D721Med (cell line): Measurements from ENCODE around the gene SKIDA1.

Experiments
- DNase-seq: peaks from one replicate; pipeline ENCODE4 v3.0.0; 2011; ENCODE audit warnings: low spot score; ENCODE audit not compliant: insufficient read length
- FAIRE-seq: peaks from 2 replicates; lab custom pipeline; 2011; peaks lifted over from hg19 to GRCh38; lab: Jason Lieb, UNC
- TF ChIP-seq, protein P1 (sequence below): IDR thresholded peaks from 2 replicates; pipeline ENCODE4 v1.5.1; 2012; ENCODE audit warnings: mild to moderate bottlenecking, control low read depth; ENCODE audit not compliant: insufficient read depth; ENCODE audit errors: missing control alignments

SKIDA1 gene

GRCh38 chr10:21526860-21527597 lies 1.5 kb upstream of the SKIDA1 start:
- DNase-seq = no peak
- FAIRE-seq = no peak
- TF ChIP-seq, protein P1, sequence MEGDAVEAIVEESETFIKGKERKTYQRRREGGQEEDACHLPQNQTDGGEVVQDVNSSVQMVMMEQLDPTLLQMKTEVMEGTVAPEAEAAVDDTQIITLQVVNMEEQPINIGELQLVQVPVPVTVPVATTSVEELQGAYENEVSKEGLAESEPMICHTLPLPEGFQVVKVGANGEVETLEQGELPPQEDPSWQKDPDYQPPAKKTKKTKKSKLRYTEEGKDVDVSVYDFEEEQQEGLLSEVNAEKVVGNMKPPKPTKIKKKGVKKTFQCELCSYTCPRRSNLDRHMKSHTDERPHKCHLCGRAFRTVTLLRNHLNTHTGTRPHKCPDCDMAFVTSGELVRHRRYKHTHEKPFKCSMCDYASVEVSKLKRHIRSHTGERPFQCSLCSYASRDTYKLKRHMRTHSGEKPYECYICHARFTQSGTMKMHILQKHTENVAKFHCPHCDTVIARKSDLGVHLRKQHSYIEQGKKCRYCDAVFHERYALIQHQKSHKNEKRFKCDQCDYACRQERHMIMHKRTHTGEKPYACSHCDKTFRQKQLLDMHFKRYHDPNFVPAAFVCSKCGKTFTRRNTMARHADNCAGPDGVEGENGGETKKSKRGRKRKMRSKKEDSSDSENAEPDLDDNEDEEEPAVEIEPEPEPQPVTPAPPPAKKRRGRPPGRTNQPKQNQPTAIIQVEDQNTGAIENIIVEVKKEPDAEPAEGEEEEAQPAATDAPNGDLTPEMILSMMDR = no peak

DNA sequence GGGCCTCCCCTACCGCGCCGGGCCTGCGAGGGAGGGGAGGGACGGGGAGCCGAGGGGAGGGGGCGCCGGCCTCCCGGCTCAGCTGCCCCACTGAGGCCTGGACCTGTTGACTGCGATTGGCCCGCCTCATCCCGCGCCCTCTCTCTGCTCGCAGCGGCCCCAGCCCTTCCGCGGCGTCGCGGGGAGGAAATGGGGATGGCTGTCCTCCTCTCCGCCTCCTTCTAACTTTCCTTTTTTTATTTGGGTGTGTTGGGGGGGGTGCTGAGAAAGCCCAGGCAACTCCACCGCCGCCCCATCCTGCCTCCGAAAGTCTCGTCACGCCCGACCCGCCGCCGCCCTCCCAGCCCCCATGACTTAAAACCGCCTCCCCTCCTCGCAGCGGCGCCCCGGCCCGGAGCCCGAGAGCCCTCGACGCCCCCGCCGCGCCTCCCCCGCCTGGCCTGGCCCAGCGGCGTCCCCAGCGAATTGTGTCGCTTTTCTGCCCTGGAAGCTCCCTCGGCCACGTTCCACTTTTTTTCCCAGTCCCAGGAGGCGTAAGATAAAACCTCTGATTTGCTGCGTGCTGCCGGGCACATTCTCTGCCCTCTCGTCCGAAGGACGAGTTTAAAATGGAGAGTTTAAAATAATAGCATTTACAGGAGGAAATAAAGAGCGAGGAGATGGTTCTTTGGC lies 842 bp upstream of the SKIDA1 start:
- TF ChIP-seq, protein P1 = no peak
- FAIRE-seq (no peak), DNase-seq (no peak)

DNA sequence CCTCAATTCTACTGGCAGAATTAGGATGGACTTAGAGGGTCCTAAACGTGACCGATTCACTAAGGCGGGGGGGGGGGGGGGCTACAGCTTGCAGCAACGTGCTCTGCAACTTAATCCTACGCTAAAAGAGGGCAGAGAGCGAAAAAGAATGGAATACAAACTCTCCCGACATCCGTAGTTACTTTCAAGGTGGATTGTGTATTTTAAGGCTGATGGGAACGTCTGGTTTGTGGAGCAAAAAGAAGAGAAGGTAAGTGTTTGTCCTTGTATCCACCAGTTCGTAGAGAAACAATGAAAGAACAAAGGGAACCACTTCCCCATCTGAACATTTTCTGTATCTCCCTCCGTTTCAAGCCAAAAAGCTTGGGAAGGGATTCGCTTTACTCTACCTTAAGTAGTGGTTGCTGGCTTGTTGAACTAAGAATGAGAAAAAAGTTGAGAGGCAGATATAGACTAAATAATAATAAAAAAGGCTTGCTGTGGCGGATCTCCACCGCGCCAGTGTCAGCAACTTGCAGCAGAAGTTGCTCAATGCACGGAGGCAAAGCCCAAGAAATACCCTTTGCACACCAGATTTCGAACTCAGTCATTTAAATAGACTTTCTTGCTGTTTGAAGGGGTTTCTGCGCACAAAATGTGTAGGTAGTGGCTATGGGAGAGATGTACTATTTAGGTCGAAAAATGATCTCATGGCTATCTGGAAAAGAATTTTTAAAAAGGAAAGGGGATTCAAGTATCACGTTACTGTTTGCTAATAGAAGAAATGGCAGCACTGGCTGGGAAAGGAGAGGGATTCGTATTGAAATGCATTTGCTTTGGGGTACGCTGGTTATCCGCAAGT lies 736 bp downstream of the SKIDA1 start:
- FAIRE-seq (no peak), DNase-seq (no peak)
- TF ChIP-seq, protein P1 = no peak

GRCh38 chr10:21524131-21524525 lies 1.4 kb downstream of the SKIDA1 start:
- no peak for FAIRE-seq
- DNase-seq = no peak
- TF ChIP-seq, protein P1 = no peak

DNA sequence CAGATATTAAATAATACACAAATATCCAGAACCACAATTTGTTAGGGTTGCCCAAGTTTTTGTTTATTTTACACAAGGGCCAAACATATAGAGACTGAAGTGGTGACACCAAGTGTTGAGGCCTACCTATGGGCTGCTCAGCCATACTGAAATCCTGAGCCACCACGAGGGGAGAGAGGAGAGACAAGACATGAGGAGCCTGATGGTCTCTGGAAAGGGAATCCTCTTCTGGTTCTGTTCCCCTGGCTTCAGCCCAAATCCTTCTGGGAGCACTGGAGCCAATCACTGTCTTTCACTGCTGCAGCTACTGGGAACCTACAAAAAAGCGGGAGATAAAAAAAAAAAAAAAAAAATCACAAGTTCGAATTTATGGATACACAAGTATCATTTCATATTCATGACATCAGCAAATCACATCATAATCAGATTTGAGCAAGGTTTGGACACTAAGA lies 1.9 kb downstream of the SKIDA1 start:
- DNase-seq (no peak), FAIRE-seq (no peak)
- TF ChIP-seq, protein P1 = no peak

GRCh38 chr10:21522631-21523406 lies 2.7 kb downstream of the SKIDA1 start:
- TF ChIP-seq, protein P1 = no peak
- FAIRE-seq (no peak), DNase-seq (no peak)
